ENCODE measurements around the gene AMACR.

- TF ChIP-seq NR3C1 (CRISPR knock-in tag; IDR thresholded peaks at IDR 0.05) (no peak), CTCF (IDR thresholded peaks at IDR 0.05 in 2 of 3, conservative IDR thresholded peaks at IDR 0.05 in 1 of 3; ENCODE audit: insufficient read depth in 2 of 3, low read depth in 1 of 3, low read length in 3 of 3) (no peak), SP1 (CRISPR knock-in tag; IDR thresholded peaks at IDR 0.05) (no peak), TAF15 (IDR thresholded peaks at IDR 0.05; ENCODE audit: low read depth, low read length) (no peak), U2AF2 (optimal IDR thresholded peaks at IDR 0.05; ENCODE audit: low read depth, low read length) (no peak), MYNN (IDR thresholded peaks at IDR 0.05) (no peak), MYNN (CRISPR knock-in tag; IDR thresholded peaks at IDR 0.05) (no peak), TAF1 (IDR thresholded peaks at IDR 0.05; ENCODE audit: control insufficient read depth, extremely low read depth, insufficient read depth, low read length, severe bottlenecking) (no peak), SIN3A (IDR thresholded peaks at IDR 0.05; ENCODE audit: borderline replicate concordance in 2 of 2, control insufficient read depth in 1 of 2, low read depth in 2 of 2, low read length in 2 of 2) (no peak), PPARD (CRISPR knock-in tag; IDR thresholded peaks at IDR 0.05) (no peak)
Measured at GRCh38 chr5:34003941-34004340, 3.9 kb downstream of the AMACR start.

All from K562 (cell line).